Measurements from ENCODE around the gene MPPED2. TPM values are rescaled to one million over a fixed set of nuclear protein-coding genes. Genes with fewer than 3 reads are reported as not detected.
A peak's percentile ranks its signal among the peaks of the same experiment; 100 is the strongest.

MPPED2 gene
- total and polyA plus RNA-seq, 2 of the 13 experiments (the other 11 are each of a cell fraction or from before 2014, with no cell fraction given) = not detected

DNA sequence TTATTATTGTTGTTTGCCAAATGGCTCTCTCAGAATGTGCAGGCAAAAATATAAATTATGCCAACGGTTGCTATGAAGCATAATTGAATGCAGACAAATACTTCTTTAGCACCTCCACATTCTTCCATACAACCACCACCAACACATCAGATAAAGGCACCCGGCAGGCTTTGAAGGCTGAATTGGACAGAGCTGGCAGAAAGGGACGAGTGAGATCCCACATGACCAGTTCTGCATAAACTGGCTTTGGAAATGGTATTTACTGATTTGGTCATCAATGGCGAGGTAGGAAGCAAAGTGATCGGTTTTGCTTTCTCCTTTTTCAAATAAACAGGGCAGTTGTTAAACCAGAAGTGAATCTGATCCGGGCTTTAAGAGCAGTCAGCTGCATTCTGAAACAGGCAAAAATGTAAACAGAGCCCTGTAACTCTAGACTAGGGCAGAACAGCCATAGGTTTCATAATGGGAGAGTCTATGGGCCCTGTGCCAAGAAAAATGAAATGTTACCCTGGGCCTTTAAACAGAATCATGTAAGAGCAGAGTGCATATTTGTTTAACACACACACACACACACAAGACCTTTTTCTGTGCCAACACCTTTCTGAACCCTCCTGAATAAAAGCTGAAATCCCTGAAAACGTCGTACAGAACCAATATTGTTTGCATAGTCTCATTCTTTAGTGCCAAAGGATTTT, 97.7 kb downstream of the MPPED2 start (continued):
- TF ChIP-seq NR2F1 (CRISPR knock-in tag; IDR thresholded peaks at IDR 0.05) = peak in 1 of 2 experiments; percentile 12; a peak in 1 of 4 replicates
- TF ChIP-seq YEATS4 (CRISPR knock-in tag; IDR thresholded peaks at IDR 0.05; ENCODE audit: borderline replicate concordance) = no peak
- TF ChIP-seq, protein P1, sequence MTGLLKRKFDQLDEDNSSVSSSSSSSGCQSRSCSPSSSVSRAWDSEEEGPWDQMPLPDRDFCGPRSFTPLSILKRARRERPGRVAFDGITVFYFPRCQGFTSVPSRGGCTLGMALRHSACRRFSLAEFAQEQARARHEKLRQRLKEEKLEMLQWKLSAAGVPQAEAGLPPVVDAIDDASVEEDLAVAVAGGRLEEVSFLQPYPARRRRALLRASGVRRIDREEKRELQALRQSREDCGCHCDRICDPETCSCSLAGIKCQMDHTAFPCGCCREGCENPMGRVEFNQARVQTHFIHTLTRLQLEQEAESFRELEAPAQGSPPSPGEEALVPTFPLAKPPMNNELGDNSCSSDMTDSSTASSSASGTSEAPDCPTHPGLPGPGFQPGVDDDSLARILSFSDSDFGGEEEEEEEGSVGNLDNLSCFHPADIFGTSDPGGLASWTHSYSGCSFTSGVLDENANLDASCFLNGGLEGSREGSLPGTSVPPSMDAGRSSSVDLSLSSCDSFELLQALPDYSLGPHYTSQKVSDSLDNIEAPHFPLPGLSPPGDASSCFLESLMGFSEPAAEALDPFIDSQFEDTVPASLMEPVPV (CRISPR knock-in tag; IDR thresholded peaks at IDR 0.05) = no peak
- TF ChIP-seq NFE2 (CRISPR knock-in tag; IDR thresholded peaks at IDR 0.05) = no peak
- TF ChIP-seq, protein P2, sequence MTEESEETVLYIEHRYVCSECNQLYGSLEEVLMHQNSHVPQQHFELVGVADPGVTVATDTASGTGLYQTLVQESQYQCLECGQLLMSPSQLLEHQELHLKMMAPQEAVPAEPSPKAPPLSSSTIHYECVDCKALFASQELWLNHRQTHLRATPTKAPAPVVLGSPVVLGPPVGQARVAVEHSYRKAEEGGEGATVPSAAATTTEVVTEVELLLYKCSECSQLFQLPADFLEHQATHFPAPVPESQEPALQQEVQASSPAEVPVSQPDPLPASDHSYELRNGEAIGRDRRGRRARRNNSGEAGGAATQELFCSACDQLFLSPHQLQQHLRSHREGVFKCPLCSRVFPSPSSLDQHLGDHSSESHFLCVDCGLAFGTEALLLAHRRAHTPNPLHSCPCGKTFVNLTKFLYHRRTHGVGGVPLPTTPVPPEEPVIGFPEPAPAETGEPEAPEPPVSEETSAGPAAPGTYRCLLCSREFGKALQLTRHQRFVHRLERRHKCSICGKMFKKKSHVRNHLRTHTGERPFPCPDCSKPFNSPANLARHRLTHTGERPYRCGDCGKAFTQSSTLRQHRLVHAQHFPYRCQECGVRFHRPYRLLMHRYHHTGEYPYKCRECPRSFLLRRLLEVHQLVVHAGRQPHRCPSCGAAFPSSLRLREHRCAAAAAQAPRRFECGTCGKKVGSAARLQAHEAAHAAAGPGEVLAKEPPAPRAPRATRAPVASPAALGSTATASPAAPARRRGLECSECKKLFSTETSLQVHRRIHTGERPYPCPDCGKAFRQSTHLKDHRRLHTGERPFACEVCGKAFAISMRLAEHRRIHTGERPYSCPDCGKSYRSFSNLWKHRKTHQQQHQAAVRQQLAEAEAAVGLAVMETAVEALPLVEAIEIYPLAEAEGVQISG (CRISPR knock-in tag; IDR thresholded peaks at IDR 0.05) = no peak
- 0 out of 2 replicates have a peak, but pooled peaks have one; percentile 26 for TF ChIP-seq ZNF772 (CRISPR knock-in tag; IDR thresholded peaks at IDR 0.05)
- TF ChIP-seq, protein P3, sequence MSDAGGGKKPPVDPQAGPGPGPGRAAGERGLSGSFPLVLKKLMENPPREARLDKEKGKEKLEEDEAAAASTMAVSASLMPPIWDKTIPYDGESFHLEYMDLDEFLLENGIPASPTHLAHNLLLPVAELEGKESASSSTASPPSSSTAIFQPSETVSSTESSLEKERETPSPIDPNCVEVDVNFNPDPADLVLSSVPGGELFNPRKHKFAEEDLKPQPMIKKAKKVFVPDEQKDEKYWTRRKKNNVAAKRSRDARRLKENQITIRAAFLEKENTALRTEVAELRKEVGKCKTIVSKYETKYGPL (CRISPR knock-in tag; IDR thresholded peaks at IDR 0.05) = no peak
- TF ChIP-seq KMT2B (CRISPR knock-in tag; IDR thresholded peaks at IDR 0.05) = no peak
- TF ChIP-seq MED1 (CRISPR knock-in tag; IDR thresholded peaks at IDR 0.05) = peak; percentile 69
- TF ChIP-seq, protein P4, sequence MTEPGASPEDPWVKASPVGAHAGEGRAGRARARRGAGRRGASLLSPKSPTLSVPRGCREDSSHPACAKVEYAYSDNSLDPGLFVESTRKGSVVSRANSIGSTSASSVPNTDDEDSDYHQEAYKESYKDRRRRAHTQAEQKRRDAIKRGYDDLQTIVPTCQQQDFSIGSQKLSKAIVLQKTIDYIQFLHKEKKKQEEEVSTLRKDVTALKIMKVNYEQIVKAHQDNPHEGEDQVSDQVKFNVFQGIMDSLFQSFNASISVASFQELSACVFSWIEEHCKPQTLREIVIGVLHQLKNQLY (CRISPR knock-in tag; IDR thresholded peaks at IDR 0.05) = no peak
- no peak; the same call in 1 of the 2 replicates for TF ChIP-seq ZNF232 (CRISPR knock-in tag; IDR thresholded peaks at IDR 0.05; ENCODE audit: borderline replicate concordance)
- no peak for TF ChIP-seq MBD4 (IDR thresholded peaks at IDR 0.05; ENCODE audit: borderline replicate concordance, low read length)
- peak; percentile 56; the same call in 1 of the 2 replicates for TF ChIP-seq FOXO1 (CRISPR knock-in tag; IDR thresholded peaks at IDR 0.05)
- no peak for TF ChIP-seq NFKBIZ (CRISPR knock-in tag; IDR thresholded peaks at IDR 0.05)
- peak; percentile 29; the same call in 1 of the 2 replicates for TF ChIP-seq ELF3 (CRISPR knock-in tag; IDR thresholded peaks at IDR 0.05)
- no peak for TF ChIP-seq MBNL3 (CRISPR knock-in tag; conservative IDR thresholded peaks at IDR 0.05)
- TF ChIP-seq ZNF343 (CRISPR knock-in tag; IDR thresholded peaks at IDR 0.05) = no peak
- TF ChIP-seq NR2C2 (CRISPR knock-in tag; IDR thresholded peaks at IDR 0.05; ENCODE audit: borderline replicate concordance) = no peak
- TF ChIP-seq, protein P5, sequence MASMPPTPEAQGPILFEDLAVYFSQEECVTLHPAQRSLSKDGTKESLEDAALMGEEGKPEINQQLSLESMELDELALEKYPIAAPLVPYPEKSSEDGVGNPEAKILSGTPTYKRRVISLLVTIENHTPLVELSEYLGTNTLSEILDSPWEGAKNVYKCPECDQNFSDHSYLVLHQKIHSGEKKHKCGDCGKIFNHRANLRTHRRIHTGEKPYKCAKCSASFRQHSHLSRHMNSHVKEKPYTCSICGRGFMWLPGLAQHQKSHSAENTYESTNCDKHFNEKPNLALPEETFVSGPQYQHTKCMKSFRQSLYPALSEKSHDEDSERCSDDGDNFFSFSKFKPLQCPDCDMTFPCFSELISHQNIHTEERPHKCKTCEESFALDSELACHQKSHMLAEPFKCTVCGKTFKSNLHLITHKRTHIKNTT (CRISPR knock-in tag; IDR thresholded peaks at IDR 0.05) = no peak
- TF ChIP-seq, protein P6, sequence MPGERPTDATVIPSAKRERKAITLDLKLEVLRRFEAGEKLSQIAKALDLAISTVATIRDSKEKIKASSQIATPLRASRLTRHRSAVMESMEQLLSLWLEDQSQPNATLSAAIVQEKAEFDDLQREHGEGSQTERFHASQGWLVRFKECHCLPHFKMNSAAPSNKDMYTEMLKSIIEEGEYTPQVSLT (CRISPR knock-in tag; IDR thresholded peaks at IDR 0.05; ENCODE audit: borderline replicate concordance, low read depth) = no peak
- no peak for TF ChIP-seq RARG (CRISPR knock-in tag; IDR thresholded peaks at IDR 0.05; ENCODE audit: low read depth)
